Neuronal stem cell (in vitro differentiated cells): ENCODE data around the gene UROS.

ENCODE experiments used
- DNase-seq: peaks from one replicate; pipeline ENCODE4 v3.0.0-alpha.2; 2013; ENCODE audit warnings: low spot score
- H2AFZ ChIP-seq: one replicate; pipeline ENCODE4 v1.6.1; 2013; ENCODE audit warnings: mild to moderate bottlenecking, low read length, inconsistent platforms
- H2AK5ac ChIP-seq: 2 replicates; pipeline ENCODE4 v1.6.1; 2013; ENCODE audit warnings: low read depth, mild to moderate bottlenecking, inconsistent platforms, low read length, moderate library complexity, mixed read lengths
- H2BK120ac ChIP-seq: 2 replicates; pipeline ENCODE4 v1.6.1; 2013; ENCODE audit warnings: low read depth, mild to moderate bottlenecking, inconsistent platforms, low read length, moderate library complexity, mixed read lengths
- H2BK12ac ChIP-seq: one replicate; pipeline ENCODE4 v1.6.1; 2013; ENCODE audit warnings: low read length, inconsistent platforms
- H2BK15ac ChIP-seq: 2 replicates; pipeline ENCODE4 v1.6.1; 2013; ENCODE audit warnings: mild to moderate bottlenecking, low read length, inconsistent platforms, mixed read lengths
- H2BK5ac ChIP-seq: one replicate; pipeline ENCODE4 v1.6.1; 2013; ENCODE audit warnings: inconsistent platforms, mild to moderate bottlenecking, low read length, moderate library complexity
- H3K14ac ChIP-seq: one replicate; pipeline ENCODE4 v1.6.1; 2013; ENCODE audit warnings: low read length, inconsistent platforms
- H3K18ac ChIP-seq: 2 replicates; pipeline ENCODE4 v1.6.1; 2013; ENCODE audit warnings: low read length, inconsistent platforms
- H3K23ac ChIP-seq: 2 replicates; pipeline ENCODE4 v1.6.1; 2013; ENCODE audit warnings: low read depth, mild to moderate bottlenecking, mixed read lengths, low read length, inconsistent platforms; ENCODE audit not compliant: poor library complexity
- H3K27ac ChIP-seq: replicated peaks from 3 replicates; pipeline ENCODE4 v1.5.1; 2013; ENCODE audit warnings: low read length, inconsistent platforms
- H3K27me3 ChIP-seq, 3 experiments: 2 replicates each; pipeline ENCODE4 v1.6.1; 2013; ENCODE audit warnings: low read length in 3 of 3, mild to moderate bottlenecking in 2 of 3, inconsistent platforms in 1 of 3, low read depth in 1 of 3, mixed read lengths in 1 of 3, moderate library complexity in 1 of 3; ENCODE audit not compliant: control insufficient read depth in 3 of 3, insufficient read depth in 3 of 3
- H3K36me3 ChIP-seq, 2 donors: replicated peaks in 1 of 2; 2 replicates each; pipeline ENCODE4 v1.6.1; 2013; ENCODE audit warnings: low read length in 2 of 2; ENCODE audit not compliant: control insufficient read depth in 2 of 2, insufficient read depth in 2 of 2
- H3K4ac ChIP-seq: 2 replicates; pipeline ENCODE4 v1.6.1; 2013; ENCODE audit warnings: inconsistent platforms, mild to moderate bottlenecking, low read length, moderate library complexity
- H3K4me1 ChIP-seq, 2 donors: 1 replicate in 1 of 2; 2 replicates in 1 of 2; pipeline ENCODE4 v1.6.1; 2013; ENCODE audit warnings: low read length in 2 of 2, low read depth in 1 of 2; ENCODE audit not compliant: control insufficient read depth in 2 of 2, insufficient read depth in 1 of 2
- H3K4me2 ChIP-seq: one replicate; pipeline ENCODE4 v1.6.1; 2013; ENCODE audit warnings: mild to moderate bottlenecking, low read length, inconsistent platforms; ENCODE audit not compliant: insufficient read depth, poor library complexity, severe bottlenecking
- H3K4me3 ChIP-seq, 2 donors: 2 replicates each; pipeline ENCODE4 v1.5.1; 2013; ENCODE audit warnings: low read length in 2 of 2, mild to moderate bottlenecking in 2 of 2, inconsistent platforms in 1 of 2, moderate library complexity in 1 of 2
- H3K79me1 ChIP-seq: one replicate; pipeline ENCODE4 v1.6.1; 2013; ENCODE audit warnings: low read depth, mild to moderate bottlenecking, inconsistent platforms, low read length, moderate library complexity
- H3K9ac ChIP-seq: one replicate; pipeline ENCODE4 v1.6.1; 2013; ENCODE audit warnings: mild to moderate bottlenecking, low read depth, low read length, inconsistent platforms; ENCODE audit not compliant: poor library complexity
- H3K9me3 ChIP-seq, 2 donors: replicated peaks in 1 of 2; 2 replicates each; pipeline versions ENCODE3 to v1.6.1; 2013; ENCODE audit warnings: low read length in 2 of 2, mild to moderate bottlenecking in 2 of 2, inconsistent platforms in 1 of 2, low read depth in 1 of 2, mixed read lengths in 1 of 2, moderate library complexity in 1 of 2; ENCODE audit not compliant: control insufficient read depth in 2 of 2, insufficient read depth in 1 of 2
- H4K8ac ChIP-seq: one replicate; pipeline ENCODE4 v1.6.1; 2013; ENCODE audit warnings: low read depth, mild to moderate bottlenecking, inconsistent platforms, low read length, moderate library complexity
- H4K91ac ChIP-seq: one replicate; pipeline ENCODE4 v1.6.1; 2013; ENCODE audit warnings: low read length, low read depth, mild to moderate bottlenecking, inconsistent platforms; ENCODE audit not compliant: poor library complexity
- WGBS, 2 donors: extraction: QIAGEN DNeasy Blood & Tissue Kit; methylation state at CpG; one replicate each; pipeline ENCODE4 v1.1.7; 2013; ENCODE audit warnings: missing lambda C conversion rate in 2 of 2, mixed read lengths in 1 of 2; ENCODE audit not compliant: insufficient read length in 2 of 2, insufficient replicate concordance in 1 of 2; ENCODE audit errors: extremely low coverage in 2 of 2; 5-methylcytosine and 5-hydroxymethylcytosine counted together

The UROS gene

DNA sequence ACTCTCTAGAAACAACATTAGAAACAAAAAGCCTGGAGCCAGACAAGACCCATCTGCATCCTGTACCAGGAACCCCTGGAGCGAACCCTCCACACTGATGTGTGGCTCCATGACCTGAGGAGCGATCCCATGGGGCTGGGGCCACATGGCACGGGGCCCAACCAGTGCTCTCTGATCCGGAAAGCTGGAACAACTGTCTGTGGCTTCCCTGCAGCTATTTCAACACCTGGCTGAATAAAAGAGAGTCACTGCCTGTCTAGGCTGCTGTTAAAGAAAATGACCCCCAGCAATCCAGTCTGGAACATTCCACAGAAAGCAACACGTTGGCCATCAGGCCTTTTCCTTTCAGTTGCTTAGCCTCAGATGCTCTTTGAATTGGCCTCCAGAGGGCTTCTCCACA lies 20.9 kb downstream of the UROS start:
- Histone ChIP-seq H2BK5ac (no peak overlapping the region), H3K27ac (no peak overlapping the region), H2BK15ac (no peak overlapping the region), H3K36me3 (peaks cover 11 to 35% of the 10 kb centered on the region in 2 donors), H3K9ac (no peak overlapping the region), H3K23ac (no peak overlapping the region), H3K79me1 (no peaks in the 10 kb centered on the region), H3K4me1 (no peaks in the 10 kb centered on the region), H2BK12ac (no peak overlapping the region), H3K4ac (no peak overlapping the region), H3K9me3 (no peaks in the 10 kb centered on the region), H3K4me3 (no peak overlapping the region), H2AFZ (no peak overlapping the region), H2AK5ac (no peak overlapping the region), H4K91ac (no peak overlapping the region), H3K4me2 (no peak overlapping the region), H3K27me3 (no peaks in the 10 kb centered on the region), H2BK120ac (no peak overlapping the region), H4K8ac (no peak overlapping the region), H3K14ac (no peak overlapping the region), H3K18ac (no peak overlapping the region)
- no peak for DNase-seq
- no CpG with 5 or more reads among the region's 5 CpGs for WGBS, 2 donors

DNA sequence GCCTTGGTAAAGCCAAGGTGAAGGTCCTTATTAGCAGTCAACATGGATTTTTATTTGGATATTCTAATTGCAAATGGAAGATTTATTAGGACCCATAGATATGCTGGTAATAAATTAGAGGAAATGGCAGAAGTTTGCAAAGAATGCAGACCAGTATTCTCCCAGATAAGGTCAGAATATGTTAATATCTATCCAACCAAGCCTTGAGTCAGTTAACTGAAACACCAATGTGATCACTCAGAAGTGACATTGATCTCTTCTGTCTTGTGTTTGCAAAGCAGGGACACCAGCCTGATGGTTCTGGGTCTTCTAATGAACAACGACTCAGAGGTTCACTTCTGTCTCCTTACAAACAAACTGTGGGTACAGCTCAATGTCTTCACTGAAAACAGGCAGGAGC lies 21.5 kb downstream of the UROS start:
- Histone ChIP-seq H2BK5ac (no peak overlapping the region), H4K91ac (no peak overlapping the region), H3K9ac (no peak overlapping the region), H3K4me2 (no peak overlapping the region), H3K23ac (no peak overlapping the region), H2BK12ac (no peak overlapping the region), H3K36me3 (peaks cover 11 to 33% of the 10 kb centered on the region in 2 donors), H2AK5ac (no peak overlapping the region), H3K14ac (no peak overlapping the region), H3K79me1 (no peaks in the 10 kb centered on the region), H2BK120ac (no peak overlapping the region), H2AFZ (no peak overlapping the region), H3K4me1 (no peaks in the 10 kb centered on the region), H2BK15ac (no peak overlapping the region), H3K27ac (no peak overlapping the region), H3K9me3 (no peaks in the 10 kb centered on the region), H4K8ac (no peak overlapping the region), H3K27me3 (no peaks in the 10 kb centered on the region), H3K4ac (no peak overlapping the region), H3K4me3 (no peak overlapping the region), H3K18ac (no peak overlapping the region)
- DNase-seq, result no peak
- no CpG with 5 or more reads among the region's 1 CpG for WGBS, 2 donors

DNA sequence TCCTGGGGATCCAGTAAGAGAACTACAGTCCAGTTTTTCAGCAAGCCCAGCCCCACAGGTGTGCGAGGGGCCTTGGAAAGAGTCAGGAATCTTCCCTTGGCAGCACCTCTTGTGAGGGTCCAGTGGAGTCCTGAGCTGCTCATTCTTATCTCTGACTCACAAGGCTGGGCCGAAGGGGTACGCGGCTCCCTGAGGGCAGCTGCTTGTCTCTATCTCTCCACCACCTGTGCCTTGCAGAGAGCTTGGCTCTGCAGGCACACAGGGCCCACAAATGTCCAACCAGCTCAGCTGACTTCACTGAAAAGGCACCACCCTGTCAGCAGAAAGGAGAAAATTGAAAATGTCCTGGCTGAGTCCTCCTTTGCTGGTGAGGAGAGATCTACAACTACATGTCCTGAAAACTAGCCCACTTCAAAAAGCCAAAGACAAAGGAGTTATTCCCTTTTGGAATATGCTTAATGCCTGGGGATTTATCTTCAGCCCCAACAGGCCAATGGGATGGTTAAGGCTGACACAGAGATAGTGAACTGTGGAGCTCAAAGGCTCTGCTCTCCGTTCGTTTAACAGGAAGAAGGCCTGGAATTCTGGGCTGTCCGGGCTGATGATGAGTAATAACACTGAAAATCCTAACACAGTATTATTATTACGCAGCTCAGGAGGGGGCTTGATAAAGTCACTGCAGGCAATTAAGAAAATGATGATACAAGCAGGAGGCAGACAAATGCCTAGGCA lies 23.4 kb downstream of the UROS start:
- no peak overlapping the region for H3K27ac ChIP-seq
- H3K18ac ChIP-seq, result no peak overlapping the region
- no CpG with 5 or more reads among the region's 8 CpGs for whole genome bisulfite sequencing, 2 donors
- no peak overlapping the region for H3K4me2 ChIP-seq
- no peak for DNase-seq
- no peaks in the 10 kb centered on the region for H3K9me3 ChIP-seq
- H2AK5ac ChIP-seq, result no peak overlapping the region
- H3K4me1 ChIP-seq, result no peaks in the 10 kb centered on the region
- H3K9ac ChIP-seq, result no peak overlapping the region
- peak overlapping the region; percentile 40 for H3K23ac ChIP-seq
- H2BK12ac ChIP-seq, result no peak overlapping the region
- no peak overlapping the region for H3K4ac ChIP-seq
- peak overlapping the region; percentile 57 for H3K14ac ChIP-seq
- H3K79me1 ChIP-seq, result no peaks in the 10 kb centered on the region
- H2BK5ac ChIP-seq, result no peak overlapping the region
- peaks cover 6 to 29% of the 10 kb centered on the region in 2 donors for H3K36me3 ChIP-seq
- no peak overlapping the region for H2BK15ac ChIP-seq
- H2AFZ ChIP-seq, result no peak overlapping the region
- no peaks in the 10 kb centered on the region for H3K27me3 ChIP-seq
- H2BK120ac ChIP-seq, result no peak overlapping the region
- H4K8ac ChIP-seq, result no peak overlapping the region
- H4K91ac ChIP-seq, result no peak overlapping the region
- no peak overlapping the region for H3K4me3 ChIP-seq

DNA sequence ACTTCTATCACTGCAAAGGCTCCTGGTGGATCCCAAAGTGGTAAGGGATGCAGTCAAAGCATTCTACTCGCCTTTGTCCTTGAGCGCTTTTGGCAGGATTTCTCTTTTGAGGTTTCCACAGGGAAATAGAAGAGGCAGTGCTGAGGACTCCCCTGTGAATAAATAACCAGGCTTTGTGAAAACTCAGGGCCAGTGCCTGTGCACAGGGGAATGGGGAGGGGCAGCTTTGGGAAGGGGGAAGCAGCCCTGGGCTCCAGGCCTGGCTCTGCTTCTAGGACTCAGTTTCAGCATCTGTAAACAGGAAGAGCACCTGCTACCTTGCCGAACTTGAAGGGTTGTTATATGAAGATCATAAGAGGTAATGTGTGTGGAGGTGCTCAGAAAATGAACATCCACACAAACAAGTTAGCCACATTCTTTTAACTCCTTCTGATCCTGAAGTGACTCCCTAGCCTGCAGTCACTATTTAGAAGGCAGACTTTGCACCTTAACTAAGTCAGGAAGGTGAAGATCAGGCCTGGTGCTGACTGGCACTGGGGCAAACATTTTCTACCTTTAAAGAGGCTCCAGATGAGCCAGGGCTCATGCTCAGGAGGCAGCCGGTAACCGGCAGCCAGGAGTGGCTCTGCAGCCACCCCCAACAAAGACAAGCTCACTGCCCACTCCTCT lies 24.9 kb downstream of the UROS start:
- Histone ChIP-seq H3K4me3 (no peak overlapping the region), H2AK5ac (no peak overlapping the region), H4K91ac (no peak overlapping the region), H3K9me3 (no peaks in the 10 kb centered on the region), H3K4me1 (no peaks in the 10 kb centered on the region), H3K9ac (no peak overlapping the region), H3K14ac (no peak overlapping the region), H3K27ac (no peak overlapping the region), H2BK5ac (no peak overlapping the region), H3K23ac (no peak overlapping the region), H3K36me3 (peaks cover 12 to 38% of the 10 kb centered on the region in 2 donors), H3K4me2 (no peak overlapping the region), H2BK120ac (no peak overlapping the region), H3K4ac (no peak overlapping the region), H3K27me3 (no peaks in the 10 kb centered on the region), H3K18ac (peak overlapping the region; percentile 19), H2BK12ac (no peak overlapping the region), H3K79me1 (no peaks in the 10 kb centered on the region), H2AFZ (no peak overlapping the region), H2BK15ac (no peak overlapping the region), H4K8ac (no peak overlapping the region)
- no peak for DNase-seq
- WGBS, 2 donors, result no CpG with 5 or more reads among the region's 5 CpGs
